Skin of body (tissue), 3 donors: ENCODE results near the gene SMARCA2. TPM values are rescaled to one million over a fixed set of nuclear protein-coding genes. Genes with fewer than 3 reads are reported as not detected.

Experiments
- DNase-seq: peaks from one replicate; lab custom pipeline; 2025; lab: John Stamatoyannopoulos, UW
- small RNA-seq: library from RNA; depleted of rRNA; stranded (forward); fragments of <200 nt; gene quantifications from one replicate; pipeline ENCODE3, GENCODE V24; 2014; ENCODE audit warnings: low replicate concordance
- total RNA-seq: library from RNA; depleted of rRNA; stranded (reverse); fragments of >200 nt; gene quantifications from one replicate; pipeline ENCODE4 v1.2.3, GENCODE V29; 2014

SMARCA2 gene
- total RNA-seq, 1 donor from 2014 or later, result 180 TPM

- DNase-seq, result peak; percentile 92
Measured at GRCh38 chr9:2241836-2242741, 226.9 kb downstream of the SMARCA2 start.

GRCh38 chr9:2242831-2243330 is 227.7 kb downstream of the SMARCA2 start:
- no peak for DNase-seq

Small RNA genes within 50 kb of the gene (small RNA-seq; reads per million reads assigned to genes)
- gene RN7SL592P (not detected), gene RNU2-25P (0.69 reads per million, percentile 72 among the genes with 10 or more reads in this experiment)
